Neural progenitor cell (in vitro differentiated cells): ENCODE data around the gene PPIL1. TPM values are rescaled to one million over a fixed set of nuclear protein-coding genes. Genes with fewer than 3 reads are reported as not detected.
A peak's percentile ranks its signal among the peaks of the same experiment; 100 is the strongest.
"Not testable (repeated sequence)": the region's sequence is repeated elsewhere in the genome, so short reads cannot be mapped to it uniquely, and the experiment has no call there.

ENCODE experiments used
- DNase-seq: peaks from one replicate; pipeline ENCODE4 v3.0.0-alpha.2; 2016; ENCODE audit warnings: low spot score
- H2AFZ ChIP-seq: fragments of 200-600 bp; sonication (generic); replicated peaks from 2 replicates; pipeline ENCODE4 v1.6.1; 2016; ENCODE audit warnings: antibody characterized with exemption
- H3F3A ChIP-seq: fragments of 200-600 bp; sonication (generic); 2 replicates; pipeline ENCODE4 v1.6.1; 2016; ENCODE audit warnings: antibody characterized with exemption, low read depth
- H3K27ac ChIP-seq: fragments of 200-600 bp; sonication (generic); 2 replicates; pipeline ENCODE4 v1.5.1; 2016; ENCODE audit warnings: mild to moderate bottlenecking
- H3K27me3 ChIP-seq: fragments of 200-600 bp; sonication (generic); 2 replicates; pipeline ENCODE4 v1.6.1; 2016; ENCODE audit warnings: mild to moderate bottlenecking, moderate library complexity
- H3K36me3 ChIP-seq: fragments of 200-600 bp; sonication (generic); 2 replicates; pipeline ENCODE4 v1.5.1; 2016
- H3K4me1 ChIP-seq: fragments of 200-600 bp; sonication (generic); 2 replicates; pipeline ENCODE4 v1.6.1; 2016; ENCODE audit warnings: mixed run types
- H3K4me2 ChIP-seq: fragments of 200-600 bp; sonication (generic); 2 replicates; pipeline ENCODE4 v1.6.1; 2016
- H3K4me3 ChIP-seq: fragments of 200-600 bp; sonication (generic); 2 replicates; pipeline ENCODE4 v1.5.1; 2016
- H3K79me2 ChIP-seq: fragments of 200-600 bp; sonication (generic); 2 replicates; pipeline ENCODE4 v1.6.1; 2016; ENCODE audit warnings: low read depth
- H3K9ac ChIP-seq: fragments of 200-600 bp; sonication (generic); 2 replicates; pipeline ENCODE4 v1.6.1; 2016
- H3K9me3 ChIP-seq: fragments of 200-600 bp; sonication (generic); 2 replicates; pipeline ENCODE4 v1.5.1; 2016; ENCODE audit warnings: low read depth
- H4K20me1 ChIP-seq: fragments of 200-600 bp; sonication (generic); 2 replicates; pipeline ENCODE4 v1.6.1; 2016; ENCODE audit warnings: low read depth
- H3K27ac Mint-ChIP-seq: 3 replicates; pipeline ENCODE4 v1.8.0; 2021; ENCODE audit warnings: mixed read lengths
- H3K27me3 Mint-ChIP-seq: 2 replicates; pipeline ENCODE4 v1.8.0; 2022; ENCODE audit warnings: low read depth, mild to moderate bottlenecking, inconsistent platforms, moderate library complexity, mixed read lengths; ENCODE audit not compliant: insufficient read depth
- H3K36me3 Mint-ChIP-seq: 3 replicates; pipeline ENCODE4 v1.8.0; 2021; ENCODE audit warnings: mixed read lengths
- H3K4me1 Mint-ChIP-seq: 3 replicates; pipeline ENCODE4 v1.8.0; 2021; ENCODE audit warnings: mixed read lengths
- H3K4me3 Mint-ChIP-seq: 3 replicates; pipeline ENCODE4 v1.8.0; 2021; ENCODE audit warnings: mild to moderate bottlenecking, moderate library complexity, mixed read lengths
- H3K9me3 Mint-ChIP-seq: 3 replicates; pipeline ENCODE4 v1.8.0; 2020; ENCODE audit warnings: mixed read lengths
- EZH2 ChIP-seq: fragments of 200-600 bp; sonication (generic); IDR thresholded peaks from 2 replicates; pipeline ENCODE4 v1.6.1; 2017; ENCODE audit warnings: antibody characterized with exemption, mild to moderate bottlenecking, moderate library complexity
- EZH2phosphoT487 ChIP-seq: fragments of 200-600 bp; sonication (generic); IDR thresholded peaks from 2 replicates; pipeline ENCODE4 v1.6.1; 2017; ENCODE audit warnings: antibody characterized with exemption
- total RNA-seq: library from RNA; depleted of rRNA; stranded (reverse); fragments of >200 nt; gene quantifications from 2 replicates; pipeline ENCODE4 v1.2.3, GENCODE V29; 2015; ENCODE audit warnings: low replicate concordance
- TF ChIP-seq, protein P1 (sequence below): fragments of 200-600 bp; sonication (generic); IDR thresholded peaks from 2 replicates; pipeline ENCODE4 v1.5.1; 2017; ENCODE audit warnings: antibody characterized with exemption, mild to moderate bottlenecking

Gene PPIL1
- total RNA-seq, 1 donor from 2014 or later = 93.1 TPM

DNA sequence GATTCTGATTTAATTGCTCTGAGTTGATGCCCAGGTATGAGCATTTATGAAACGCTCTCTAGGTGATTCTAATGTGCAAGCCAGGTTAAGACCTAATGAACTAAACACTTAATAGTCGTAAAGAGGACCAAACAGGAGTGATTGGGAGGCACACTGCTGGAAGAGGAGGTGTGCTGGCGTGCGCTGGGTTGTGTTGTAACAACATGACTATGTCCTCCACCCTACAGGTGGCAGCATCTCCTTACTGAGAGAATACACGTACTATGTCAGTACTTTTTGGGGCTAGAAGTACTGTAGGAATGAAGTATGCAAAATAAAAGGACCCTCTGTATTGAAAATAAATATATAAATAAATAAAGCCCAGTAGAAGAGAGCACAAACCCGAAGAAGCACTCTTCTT is 23.0 kb upstream of the PPIL1 start:
- no peaks in the 10 kb centered on the region for H3K36me3 Mint-ChIP-seq
- no peaks in the 10 kb centered on the region for H3K9me3 ChIP-seq
- no peaks in the 10 kb centered on the region for H3K9me3 Mint-ChIP-seq
- no peak overlapping the region for H3K4me3 ChIP-seq
- H4K20me1 ChIP-seq = no peaks in the 10 kb centered on the region
- no peak overlapping the region for H3K4me2 ChIP-seq
- H3K4me1 ChIP-seq = no peaks in the 10 kb centered on the region
- no peaks in the 10 kb centered on the region for H3K27me3 Mint-ChIP-seq
- no peak overlapping the region for H3K4me3 Mint-ChIP-seq
- no peaks in the 10 kb centered on the region for H3K79me2 ChIP-seq
- no peaks in the 10 kb centered on the region for H3K4me1 Mint-ChIP-seq
- no peak overlapping the region for H3K27ac ChIP-seq
- H3F3A ChIP-seq = no peaks in the 10 kb centered on the region
- TF ChIP-seq, protein P1, sequence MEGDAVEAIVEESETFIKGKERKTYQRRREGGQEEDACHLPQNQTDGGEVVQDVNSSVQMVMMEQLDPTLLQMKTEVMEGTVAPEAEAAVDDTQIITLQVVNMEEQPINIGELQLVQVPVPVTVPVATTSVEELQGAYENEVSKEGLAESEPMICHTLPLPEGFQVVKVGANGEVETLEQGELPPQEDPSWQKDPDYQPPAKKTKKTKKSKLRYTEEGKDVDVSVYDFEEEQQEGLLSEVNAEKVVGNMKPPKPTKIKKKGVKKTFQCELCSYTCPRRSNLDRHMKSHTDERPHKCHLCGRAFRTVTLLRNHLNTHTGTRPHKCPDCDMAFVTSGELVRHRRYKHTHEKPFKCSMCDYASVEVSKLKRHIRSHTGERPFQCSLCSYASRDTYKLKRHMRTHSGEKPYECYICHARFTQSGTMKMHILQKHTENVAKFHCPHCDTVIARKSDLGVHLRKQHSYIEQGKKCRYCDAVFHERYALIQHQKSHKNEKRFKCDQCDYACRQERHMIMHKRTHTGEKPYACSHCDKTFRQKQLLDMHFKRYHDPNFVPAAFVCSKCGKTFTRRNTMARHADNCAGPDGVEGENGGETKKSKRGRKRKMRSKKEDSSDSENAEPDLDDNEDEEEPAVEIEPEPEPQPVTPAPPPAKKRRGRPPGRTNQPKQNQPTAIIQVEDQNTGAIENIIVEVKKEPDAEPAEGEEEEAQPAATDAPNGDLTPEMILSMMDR = peak; percentile 29
- no peak for TF ChIP-seq EZH2
- peak; percentile 30 for DNase-seq
- H3K27me3 ChIP-seq = no peaks in the 10 kb centered on the region
- no peak overlapping the region for H3K27ac Mint-ChIP-seq
- no peak overlapping the region for H2AFZ ChIP-seq
- no peak overlapping the region for H3K9ac ChIP-seq
- no peaks in the 10 kb centered on the region for H3K36me3 ChIP-seq

DNA sequence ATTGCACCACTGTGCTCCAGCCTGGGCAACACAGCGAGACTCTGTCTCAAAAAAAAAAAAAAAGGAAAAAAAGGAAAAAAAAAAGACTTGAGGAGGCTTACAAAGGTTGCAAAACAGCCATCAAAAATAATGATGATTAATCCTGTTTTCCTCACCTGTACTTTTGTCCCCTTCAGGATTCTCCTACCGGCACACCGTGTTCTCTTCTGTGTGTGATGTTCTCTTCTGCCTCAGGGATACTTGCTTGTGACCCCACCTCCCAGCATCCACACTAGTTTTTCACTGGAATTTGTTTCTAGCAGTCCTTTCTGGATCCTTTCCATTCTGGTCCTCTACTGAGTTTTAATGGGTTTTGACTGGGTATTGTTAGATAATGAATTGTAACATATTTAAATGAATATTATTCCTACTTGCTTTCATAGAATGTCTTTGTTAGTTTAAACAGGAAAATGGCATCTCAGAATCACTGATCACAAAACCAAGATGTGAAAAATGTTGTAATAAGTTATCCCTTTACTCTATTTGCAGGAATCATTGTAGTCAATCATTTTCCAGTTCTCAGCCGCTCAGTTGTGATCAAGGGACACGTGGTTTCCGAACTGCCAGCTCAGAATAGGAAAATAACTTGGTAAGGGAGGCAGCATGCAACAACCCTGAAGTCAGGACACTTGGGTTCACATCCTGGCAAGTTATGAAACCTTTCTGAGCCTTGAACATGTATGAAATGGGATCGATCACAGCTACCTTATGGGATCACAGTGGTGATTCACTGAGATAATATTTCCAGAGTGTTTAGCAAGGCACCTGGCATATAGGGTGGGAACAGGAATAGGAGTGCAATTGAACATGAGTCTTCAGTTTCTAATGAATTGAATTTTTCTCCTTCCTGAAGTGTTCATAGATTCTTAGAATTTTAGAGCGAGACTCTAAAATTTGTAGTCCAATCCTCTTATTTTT is 19.7 kb upstream of the PPIL1 start:
- no peaks in the 10 kb centered on the region for H3F3A ChIP-seq
- no peaks in the 10 kb centered on the region for H3K9me3 Mint-ChIP-seq
- H3K4me1 ChIP-seq = no peaks in the 10 kb centered on the region
- H3K27ac Mint-ChIP-seq = peak overlapping the region; percentile 57
- H3K4me3 ChIP-seq = no peak overlapping the region
- no peak overlapping the region for H2AFZ ChIP-seq
- H3K27ac ChIP-seq = no peak overlapping the region
- H3K4me1 Mint-ChIP-seq = no peaks in the 10 kb centered on the region
- H3K36me3 ChIP-seq = no peaks in the 10 kb centered on the region
- peak overlapping the region; percentile 14 for H3K9ac ChIP-seq
- H3K79me2 ChIP-seq = no peaks in the 10 kb centered on the region
- no peak overlapping the region for H3K4me3 Mint-ChIP-seq
- H3K27me3 ChIP-seq = no peaks in the 10 kb centered on the region
- H3K9me3 ChIP-seq = no peaks in the 10 kb centered on the region
- TF ChIP-seq EZH2 = no peak
- TF ChIP-seq, protein P1 = no peak
- TF ChIP-seq EZH2phosphoT487 = no peak
- peaks cover 2% of the 10 kb centered on the region for H3K27me3 Mint-ChIP-seq
- no peaks in the 10 kb centered on the region for H3K36me3 Mint-ChIP-seq
- DNase-seq = no peak
- no peaks in the 10 kb centered on the region for H4K20me1 ChIP-seq
- no peak overlapping the region for H3K4me2 ChIP-seq

DNA sequence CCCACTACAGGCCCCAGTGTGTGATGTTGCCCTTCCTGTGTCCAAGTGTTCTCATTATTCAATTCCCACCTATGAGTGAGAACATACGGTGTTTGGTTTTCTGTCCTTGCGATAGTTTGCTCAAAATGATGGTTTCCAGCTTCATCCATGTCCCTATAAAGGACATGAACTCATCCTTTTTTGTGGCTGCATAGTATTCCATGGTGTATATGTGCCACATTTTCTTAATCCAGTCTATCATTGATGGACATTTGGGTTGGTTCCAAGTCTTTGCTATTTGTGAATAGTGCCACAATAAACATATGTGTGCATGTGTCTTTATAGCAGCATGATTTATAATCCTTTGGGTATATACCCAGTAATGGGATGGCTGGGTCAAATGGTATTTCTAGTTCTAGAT is 16.6 kb upstream of the PPIL1 start:
- H3K36me3 Mint-ChIP-seq, H3K9me3 ChIP-seq, H3K27me3 ChIP-seq, H3K4me3 Mint-ChIP-seq, H3K36me3 ChIP-seq, H2AFZ ChIP-seq, H3K4me1 ChIP-seq, H3K27ac Mint-ChIP-seq, DNase-seq, H3K9ac ChIP-seq, H3K4me3 ChIP-seq, H4K20me1 ChIP-seq, H3K27ac ChIP-seq, H3K27me3 Mint-ChIP-seq, H3F3A ChIP-seq, H3K79me2 ChIP-seq, H3K9me3 Mint-ChIP-seq, H3K4me2 ChIP-seq: not testable (repeated sequence)
- H3K4me1 Mint-ChIP-seq = peaks cover 13% of the 10 kb centered on the region

DNA sequence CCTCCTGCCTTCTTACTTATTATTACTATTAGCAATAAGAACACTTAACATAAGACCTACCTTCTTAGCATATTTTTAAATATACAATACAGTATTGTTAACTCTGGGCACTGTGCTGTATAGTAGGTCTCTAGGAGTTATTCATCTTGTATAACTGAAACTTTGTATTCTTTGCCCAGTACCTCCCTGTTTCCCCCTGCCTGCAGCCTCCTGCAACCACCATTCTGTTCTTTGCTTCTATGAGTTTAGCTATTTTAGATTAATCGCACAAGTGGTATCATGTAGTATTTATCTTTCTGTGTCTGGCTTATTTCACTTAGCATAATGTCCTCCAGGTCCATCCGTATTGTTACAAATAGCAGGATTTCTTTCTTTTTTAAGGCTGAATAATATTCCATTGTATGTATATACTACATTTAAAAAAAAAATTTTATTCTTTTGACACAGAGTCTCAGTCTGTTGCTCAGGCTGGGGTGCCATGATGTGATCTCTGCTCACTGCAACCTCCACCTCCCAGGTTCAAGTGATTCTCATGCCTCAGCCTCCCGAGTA is 15.6 kb upstream of the PPIL1 start:
- DNase-seq = no peak
- Histone ChIP-seq H3K36me3 (no peaks in the 10 kb centered on the region), H3K27ac (no peak overlapping the region), H3K9ac (no peak overlapping the region), H3K4me2 (no peak overlapping the region), H3K27me3 (no peaks in the 10 kb centered on the region), H3K4me3 (no peak overlapping the region), H2AFZ (no peak overlapping the region), H3F3A (no peaks in the 10 kb centered on the region), H3K4me1 (peaks cover 6% of the 10 kb centered on the region), H3K79me2 (peaks cover 10% of the 10 kb centered on the region), H3K9me3 (no peaks in the 10 kb centered on the region), H4K20me1 (no peaks in the 10 kb centered on the region)
- H3K4me1 Mint-ChIP-seq = peaks cover 19% of the 10 kb centered on the region
- no peak overlapping the region for H3K4me3 Mint-ChIP-seq
- H3K36me3 Mint-ChIP-seq = no peaks in the 10 kb centered on the region
- TF ChIP-seq EZH2phosphoT487 = no peak
- TF ChIP-seq, protein P1 = no peak
- no peak for TF ChIP-seq EZH2
- H3K9me3 Mint-ChIP-seq = no peaks in the 10 kb centered on the region
- no peak overlapping the region for H3K27ac Mint-ChIP-seq
- H3K27me3 Mint-ChIP-seq = peaks cover 4% of the 10 kb centered on the region
